HTR-8/SVneo (cell line): ENCODE measurements around the gene RPTOR.

ENCODE experiments used
- DNase-seq: peaks from one replicate; pipeline ENCODE4 v3.0.0; 2011; ENCODE audit warnings: low spot score, mixed read lengths; ENCODE audit not compliant: insufficient read length
- FAIRE-seq: peaks from 2 replicates; lab custom pipeline; 2011; peaks lifted over from hg19 to GRCh38; lab: Jason Lieb, UNC

Gene RPTOR

GRCh38 chr17:80923211-80924110, 378.8 kb downstream of the RPTOR start:
- DNase-seq (no peak), FAIRE-seq (no peak)

GRCh38 chr17:80924111-80924806, 379.6 kb downstream of the RPTOR start:
- FAIRE-seq (no peak), DNase-seq (no peak)

- DNase-seq (no peak), FAIRE-seq (no peak)
Measured at GRCh38 chr17:80924807-80925610, 380.4 kb downstream of the RPTOR start.

GRCh38 chr17:80925688-80926335, 381.2 kb downstream of the RPTOR start:
- FAIRE-seq, result no peak
- no peak for DNase-seq

- DNase-seq (no peak), FAIRE-seq (no peak)
Measured at GRCh38 chr17:80926591-80927250, 382.1 kb downstream of the RPTOR start.

- DNase-seq (no peak), FAIRE-seq (no peak)
Measured at GRCh38 chr17:80927791-80928216, 383.2 kb downstream of the RPTOR start.

- DNase-seq, result no peak
- no peak for FAIRE-seq
Measured at GRCh38 chr17:80929449-80929848, 384.8 kb downstream of the RPTOR start.

- no peak for DNase-seq
- FAIRE-seq, result no peak
Measured at GRCh38 chr17:80930335-80931279, 386.0 kb downstream of the RPTOR start.

GRCh38 chr17:80931421-80932265, 387.0 kb downstream of the RPTOR start:
- FAIRE-seq (no peak), DNase-seq (no peak)

GRCh38 chr17:80935526-80935925, 390.9 kb downstream of the RPTOR start:
- FAIRE-seq, result no peak

GRCh38 chr17:80936218-80936617, 391.6 kb downstream of the RPTOR start:
- DNase-seq, result no peak
- no peak for FAIRE-seq

More at GRCh38 chr17:80935526-80935925, 390.9 kb downstream of the RPTOR start:
- DNase-seq, result no peak

GRCh38 chr17:80936723-80937122, 392.1 kb downstream of the RPTOR start:
- DNase-seq (no peak), FAIRE-seq (peak; percentile 33)

- no peak for DNase-seq
- no peak for FAIRE-seq
Measured at GRCh38 chr17:80937462-80938381, 393.1 kb downstream of the RPTOR start.

GRCh38 chr17:80938556-80938955, 393.9 kb downstream of the RPTOR start:
- no peak for DNase-seq
- no peak for FAIRE-seq

- FAIRE-seq (no peak), DNase-seq (no peak)
Measured at GRCh38 chr17:80939151-80940145, 394.8 kb downstream of the RPTOR start.
